Transverse colon (tissue), 4 donors: ENCODE measurements around the gene HDHD3. TPM values are rescaled to one million over a fixed set of nuclear protein-coding genes. Genes with fewer than 3 reads are reported as not detected.

ENCODE experiments used
- DNase-seq: peaks from one replicate; pipeline ENCODE4 v3.0.0-alpha.2; 2019
- H3K27ac ChIP-seq, 4 donors: fragments of 200-600 bp; sonication (generic); 2 replicates each; pipeline ENCODE4 v1.5.1; 2016 to 2018; ENCODE audit warnings: inconsistent platforms in 4 of 4
- H3K27me3 ChIP-seq: fragments of 200-600 bp; sonication (generic); 2 replicates; pipeline ENCODE4 v1.5.1; 2017; ENCODE audit warnings: inconsistent platforms
- H3K36me3 ChIP-seq, 4 donors: fragments of 200-600 bp; sonication (generic); 2 replicates each; pipeline ENCODE4 v1.5.1; 2017 to 2019; ENCODE audit warnings: inconsistent platforms in 4 of 4
- H3K4me1 ChIP-seq, 4 donors: fragments of 200-600 bp; sonication (generic); 2 replicates each; pipeline ENCODE4 v1.5.1; 2017 to 2020; ENCODE audit warnings: inconsistent platforms in 4 of 4
- H3K4me3 ChIP-seq, 4 donors: fragments of 200-600 bp; sonication (generic); 1 replicate in 1 of 4; 2 replicates in 3 of 4; pipeline versions ENCODE4 v1.5.1 to v1.6.1; 2017 to 2019; ENCODE audit warnings: inconsistent platforms in 4 of 4
- H3K9me3 ChIP-seq, 2 donors: fragments of 200-600 bp; sonication (generic); 2 replicates each; pipeline ENCODE4 v1.5.1; 2017 to 2019; ENCODE audit warnings: inconsistent platforms in 2 of 2
- CTCF ChIP-seq, 5 experiments: fragments of 200-600 bp in 3 of 5; fragments of 450-650 bp in 2 of 5; sonication (generic) in 3 of 5; IDR thresholded peaks; 1 replicate in 2 of 5; 2 replicates in 3 of 5; pipeline ENCODE4 v1.5.1; 2016 to 2017; ENCODE audit warnings: antibody characterized with exemption in 5 of 5, inconsistent platforms in 3 of 5, mild to moderate bottlenecking in 2 of 5, moderate library complexity in 1 of 5
- EP300 ChIP-seq: sonication (generic); formaldehyde crosslinking; IDR thresholded peaks from one replicate; pipeline ENCODE4 v1.6.1; 2017; ENCODE audit warnings: antibody characterized with exemption, low read depth
- POLR2A ChIP-seq: fragments of 450-650 bp; IDR thresholded peaks from one replicate; pipeline ENCODE4 v1.6.1; 2016; ENCODE audit warnings: antibody characterized with exemption, mild to moderate bottlenecking, moderate library complexity
- POLR2AphosphoS5 ChIP-seq, 3 donors: sonication (generic); formaldehyde crosslinking; IDR thresholded peaks; one replicate each; pipeline ENCODE4 v1.6.1; 2016; ENCODE audit warnings: antibody characterized with exemption in 3 of 3
- WGBS, 2 donors: methylation state at CpG; one replicate each; pipeline ENCODE4 v1.1.5; 2018; ENCODE audit warnings: low coverage in 1 of 2; 5-methylcytosine and 5-hydroxymethylcytosine counted together
- in situ Hi-C, 4 donors: fragments of 200-750 bp; cut with MboI; loops; one replicate each; pipeline versions ENCODE4 v1.15.0 to v1.15.1; 2017; ENCODE audit warnings: low sequenced_read_pairs in 3 of 4, low pct_ligation_motif_present in 1 of 4, low pct_unique_long_range_greater_than_20kb in 1 of 4
- intact Hi-C: fragments of 100-400 bp; cut with DNase I; formaldehyde crosslinking; loops from one replicate; pipeline ENCODE4 v1.15.1; 2023; ENCODE audit warnings: low total_unique reads
- total RNA-seq, 4 donors: library from RNA; depleted of rRNA; stranded (reverse); fragments of >200 nt; gene quantifications; one replicate each; pipeline ENCODE4 v1.1.0, GENCODE V29; 2016

The HDHD3 gene
- total RNA-seq, 4 donors from 2014 or later: 156 to 269 (median 237) TPM

GRCh38 chr9:113399646-113400200 is 22.9 kb upstream of the HDHD3 start:
- TF ChIP-seq EP300 (no peak), POLR2AphosphoS5 (IDR thresholded peaks at IDR 0.05) (no peak), POLR2A (no peak), CTCF (IDR thresholded peaks at IDR 0.05) (no peak)
- in situ Hi-C loops: loop anchor here in 3 of 4 donors (10.0 kb wide), 3 partner anchors 85 to 125 kb away; partner anchors contain the start of genes CDC26 (in 3 of the 3), PRPF4 (in 3 of the 3) and RNF183 (in 1 of the 3)
- H3K27me3 ChIP-seq: no peaks in the 10 kb centered on the region
- no peak overlapping the region for H3K27ac ChIP-seq
- intact Hi-C loops: loop anchor here (10.0 kb wide), 1 partner anchor 55 kb away; the partner anchor contains the start of genes BSPRY and WDR31
- no peaks in the 10 kb centered on the region for H3K36me3 ChIP-seq
- no peak overlapping the region for H3K4me3 ChIP-seq
- peaks cover 7 to 53% (median 36%) of the 10 kb centered on the region in 4 donors for H3K4me1 ChIP-seq
- 73 to 83% methylated on average over 3 of the region's 3 CpGs for WGBS, 2 donors
- DNase-seq: no peak
- no peaks in the 10 kb centered on the region for H3K9me3 ChIP-seq

GRCh38 chr9:113398796-113399195 is 22.0 kb upstream of the HDHD3 start:
- Histone ChIP-seq H3K4me3 (no peak overlapping the region), H3K9me3 (no peaks in the 10 kb centered on the region), H3K4me1 (peaks cover 7 to 53% (median 36%) of the 10 kb centered on the region in 4 donors), H3K27ac (peak overlapping the region in 1 of 4 donors; percentile 37), H3K36me3 (peaks cover 0 to 3% (median 0%) of the 10 kb centered on the region in 4 donors), H3K27me3 (no peaks in the 10 kb centered on the region)
- DNase-seq: no peak
- intact Hi-C loops: no loop called here
- 69 to 85% methylated on average over 2 to 5 of the region's 5 CpGs for WGBS, 2 donors
- TF ChIP-seq EP300 (no peak), POLR2A (no peak), POLR2AphosphoS5 (IDR thresholded peaks at IDR 0.05) (no peak), CTCF (IDR thresholded peaks at IDR 0.05) (no peak)
- in situ Hi-C loops: no loop called here

GRCh38 chr9:113397203-113397631 is 20.4 kb upstream of the HDHD3 start:
- intact Hi-C loops: no loop called here
- Histone ChIP-seq H3K4me3 (no peak overlapping the region), H3K4me1 (peaks cover 7 to 53% (median 36%) of the 10 kb centered on the region in 4 donors), H3K27me3 (no peaks in the 10 kb centered on the region), H3K9me3 (no peaks in the 10 kb centered on the region), H3K36me3 (peaks cover 0 to 6% (median 0%) of the 10 kb centered on the region in 4 donors), H3K27ac (peak overlapping the region in 2 of 4 donors; percentile 11 to 31)
- no peak for TF ChIP-seq POLR2AphosphoS5 (IDR thresholded peaks at IDR 0.05)
- TF ChIP-seq EP300: no peak
- TF ChIP-seq CTCF (IDR thresholded peaks at IDR 0.05): no peak
- TF ChIP-seq POLR2A: no peak
- in situ Hi-C loops: no loop called here
- 67% methylated on average over 1 to 3 of the region's 3 CpGs for WGBS, 2 donors
- DNase-seq: peak; percentile 59

- TF ChIP-seq POLR2AphosphoS5 (IDR thresholded peaks at IDR 0.05) (peak in 1 of 3 donors; percentile 18), CTCF (IDR thresholded peaks at IDR 0.05) (no peak)
- H3K9me3 ChIP-seq: no peaks in the 10 kb centered on the region
- peaks cover 5 to 44% (median 27%) of the 10 kb centered on the region in 4 donors for H3K4me1 ChIP-seq
- no peaks in the 10 kb centered on the region for H3K27me3 ChIP-seq
- peaks cover 0 to 23% (median 4%) of the 10 kb centered on the region in 4 donors for H3K36me3 ChIP-seq
- in situ Hi-C loops: no loop called here
- intact Hi-C loops: no loop called here
- H3K27ac ChIP-seq: peak overlapping the region in 2 of 4 donors; percentile 20 to 34
- WGBS, 2 donors: 83 to 95% methylated on average over 5 to 9 of the region's 9 CpGs
- no peak for DNase-seq
- H3K4me3 ChIP-seq: no peak overlapping the region
Observed at GRCh38 chr9:113395000-113395861, 18.4 kb upstream of the HDHD3 start.
